Esophagus muscularis mucosa (tissue), 4 donors: ENCODE measurements around the gene RPS6KA1.

Experiments
- CTCF ChIP-seq, 3 experiments: fragments of 200-600 bp in 2 of 3; fragments of 450-650 bp in 1 of 3; sonication (generic) in 2 of 3; IDR thresholded peaks; one replicate each; pipeline ENCODE4 v1.5.1; 2017 to 2019; ENCODE audit warnings: antibody characterized with exemption in 3 of 3, mild to moderate bottlenecking in 2 of 3, moderate library complexity in 1 of 3
- EP300 ChIP-seq: sonication (generic); formaldehyde crosslinking; IDR thresholded peaks from one replicate; pipeline ENCODE4 v1.6.1; 2017; ENCODE audit warnings: antibody characterized with exemption
- POLR2A ChIP-seq: fragments of 450-650 bp; IDR thresholded peaks from one replicate; pipeline ENCODE4 v1.6.1; 2017; ENCODE audit warnings: antibody characterized with exemption, moderate library complexity, mild to moderate bottlenecking, low read depth
- POLR2AphosphoS5 ChIP-seq, 2 donors: sonication (generic); formaldehyde crosslinking; IDR thresholded peaks; one replicate each; pipeline ENCODE4 v1.6.1; 2017; ENCODE audit warnings: antibody characterized with exemption in 2 of 2

- TF ChIP-seq CTCF (IDR thresholded peaks at IDR 0.05) (no peak), POLR2A (no peak), EP300 (no peak), POLR2AphosphoS5 (IDR thresholded peaks at IDR 0.05) (no peak)
These were observed 29.1 kb downstream of the RPS6KA1 start for GRCh38 chr1:26558685-26559048.
